Stimulated activated CD4-positive, alpha-beta T cell treated with anti-CD3 and anti-CD28 coated beads, Interleukin-1b, Interleukin-23, amount 100 ng/mL, for 24 hours (primary cell): ENCODE results near the gene NCOA1.
"Not testable (repeated sequence)": the region's sequence is repeated elsewhere in the genome, so short reads cannot be mapped to it uniquely, and the experiment has no call there.

Experiments
- DNase-seq, 4 experiments: peaks; one replicate each; pipeline ENCODE4 v3.0.0-alpha.2; 2020; ENCODE audit warnings: low read depth in 4 of 4, low spot score in 1 of 4

NCOA1 gene

GRCh38 chr2:24505534-24506275 is 14.7 kb downstream of the NCOA1 start:
- DNase-seq, result no peak

- no peak for DNase-seq
Observed at GRCh38 chr2:24507549-24507948, 16.5 kb downstream of the NCOA1 start.

GRCh38 chr2:24508878-24509277 is 17.8 kb downstream of the NCOA1 start:
- no peak for DNase-seq

GRCh38 chr2:24509425-24509824 is 18.4 kb downstream of the NCOA1 start:
- no peak for DNase-seq

- DNase-seq, result no peak
Observed at GRCh38 chr2:24509840-24510239, 18.8 kb downstream of the NCOA1 start.

GRCh38 chr2:24510771-24511170 is 19.7 kb downstream of the NCOA1 start:
- DNase-seq, result no peak

- DNase-seq, result no peak
Observed at GRCh38 chr2:24511198-24511597, 20.1 kb downstream of the NCOA1 start.

GRCh38 chr2:24511894-24512293 is 20.8 kb downstream of the NCOA1 start:
- no peak for DNase-seq

- DNase-seq, result no peak
Observed at GRCh38 chr2:24512404-24512803, 21.4 kb downstream of the NCOA1 start.

- no peak for DNase-seq
Observed at GRCh38 chr2:24512831-24513230, 21.8 kb downstream of the NCOA1 start.

- DNase-seq, result no peak
Observed at GRCh38 chr2:24513281-24514071, 22.4 kb downstream of the NCOA1 start.

- no peak for DNase-seq
Observed at GRCh38 chr2:24514820-24515219, 23.8 kb downstream of the NCOA1 start.

- DNase-seq, result no peak
Observed at GRCh38 chr2:24515335-24515734, 24.3 kb downstream of the NCOA1 start.

GRCh38 chr2:24515831-24516230 is 24.8 kb downstream of the NCOA1 start:
- no peak for DNase-seq

GRCh38 chr2:24517247-24517646 is 26.2 kb downstream of the NCOA1 start:
- no peak for DNase-seq

GRCh38 chr2:24520175-24520574 is 29.1 kb downstream of the NCOA1 start:
- no peak for DNase-seq

- no peak for DNase-seq
Observed at GRCh38 chr2:24521162-24521857, 30.3 kb downstream of the NCOA1 start.

- DNase-seq, result no peak
Observed at GRCh38 chr2:24521975-24522639, 31.1 kb downstream of the NCOA1 start.

- DNase-seq, result no peak
Observed at GRCh38 chr2:24527536-24527935, 36.5 kb downstream of the NCOA1 start.

GRCh38 chr2:24530796-24531195 is 39.7 kb downstream of the NCOA1 start:
- DNase-seq, result no peak

- DNase-seq, result not testable (repeated sequence)
Observed at GRCh38 chr2:24531610-24532009, 40.6 kb downstream of the NCOA1 start.
